ENCODE measurements around the gene ARHGAP42.

ARHGAP42 gene

DNA sequence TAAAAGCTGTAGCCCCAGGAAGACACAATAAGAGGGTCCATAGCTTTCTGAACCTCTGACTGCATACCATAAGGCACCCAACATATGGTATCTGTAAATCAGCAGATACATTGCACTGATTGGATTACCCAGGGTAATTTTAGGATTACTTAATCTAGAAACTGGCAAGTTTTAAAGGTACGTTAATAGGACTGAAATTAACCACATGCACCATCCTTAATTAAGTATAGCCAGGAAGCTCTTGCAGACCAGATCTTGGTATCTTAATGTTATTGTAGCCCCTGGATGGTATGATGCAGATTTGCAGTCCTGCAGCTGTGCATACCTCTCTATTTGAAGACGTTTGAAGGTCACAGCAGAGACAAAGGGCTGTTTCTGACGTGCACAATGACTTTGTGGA, 72.8 kb downstream of the ARHGAP42 start:
- Histone ChIP-seq H3K9me2 (ENCODE audit: low read depth, low read length) (no peaks in the 10 kb centered on the region), H3K4me2 (ENCODE audit: low read length) (no peak overlapping the region), H3K36me3 (ENCODE audit: insufficient read depth, low read length) (no peaks in the 10 kb centered on the region), H3K4me3 (ENCODE audit: low read depth, low read length, poor library complexity, severe bottlenecking) (no peak overlapping the region), H3K27ac (ENCODE audit: low read depth, low read length, poor library complexity, severe bottlenecking) (no peak overlapping the region), H3K4me1 (ENCODE audit: insufficient read depth, low read length, severe bottlenecking) (no peaks in the 10 kb centered on the region), H3K27me3 (ENCODE audit: insufficient read depth, low read length) (no peaks in the 10 kb centered on the region), H3K79me2 (ENCODE audit: insufficient read depth, low read length) (no peaks in the 10 kb centered on the region), H3K9me3 (ENCODE audit: low read length) (no peaks in the 10 kb centered on the region), H3F3A (ENCODE audit: insufficient read depth, low read length) (no peaks in the 10 kb centered on the region), H2AFZ (ENCODE audit: low read length) (no peak overlapping the region), H4K20me1 (ENCODE audit: insufficient read depth, low read length) (0 out of 2 replicates have a peak, but pooled peaks cover 2% of the 10 kb centered on the region), H3K9ac (ENCODE audit: low read length) (no peak overlapping the region)
- TF ChIP-seq, protein P1, sequence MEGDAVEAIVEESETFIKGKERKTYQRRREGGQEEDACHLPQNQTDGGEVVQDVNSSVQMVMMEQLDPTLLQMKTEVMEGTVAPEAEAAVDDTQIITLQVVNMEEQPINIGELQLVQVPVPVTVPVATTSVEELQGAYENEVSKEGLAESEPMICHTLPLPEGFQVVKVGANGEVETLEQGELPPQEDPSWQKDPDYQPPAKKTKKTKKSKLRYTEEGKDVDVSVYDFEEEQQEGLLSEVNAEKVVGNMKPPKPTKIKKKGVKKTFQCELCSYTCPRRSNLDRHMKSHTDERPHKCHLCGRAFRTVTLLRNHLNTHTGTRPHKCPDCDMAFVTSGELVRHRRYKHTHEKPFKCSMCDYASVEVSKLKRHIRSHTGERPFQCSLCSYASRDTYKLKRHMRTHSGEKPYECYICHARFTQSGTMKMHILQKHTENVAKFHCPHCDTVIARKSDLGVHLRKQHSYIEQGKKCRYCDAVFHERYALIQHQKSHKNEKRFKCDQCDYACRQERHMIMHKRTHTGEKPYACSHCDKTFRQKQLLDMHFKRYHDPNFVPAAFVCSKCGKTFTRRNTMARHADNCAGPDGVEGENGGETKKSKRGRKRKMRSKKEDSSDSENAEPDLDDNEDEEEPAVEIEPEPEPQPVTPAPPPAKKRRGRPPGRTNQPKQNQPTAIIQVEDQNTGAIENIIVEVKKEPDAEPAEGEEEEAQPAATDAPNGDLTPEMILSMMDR (IDR thresholded peaks at IDR 0.05; ENCODE audit: low read length) = no peak
- no peak for TF ChIP-seq EZH2 (IDR thresholded peaks at IDR 0.05; ENCODE audit: borderline replicate concordance, low read length)

DNA sequence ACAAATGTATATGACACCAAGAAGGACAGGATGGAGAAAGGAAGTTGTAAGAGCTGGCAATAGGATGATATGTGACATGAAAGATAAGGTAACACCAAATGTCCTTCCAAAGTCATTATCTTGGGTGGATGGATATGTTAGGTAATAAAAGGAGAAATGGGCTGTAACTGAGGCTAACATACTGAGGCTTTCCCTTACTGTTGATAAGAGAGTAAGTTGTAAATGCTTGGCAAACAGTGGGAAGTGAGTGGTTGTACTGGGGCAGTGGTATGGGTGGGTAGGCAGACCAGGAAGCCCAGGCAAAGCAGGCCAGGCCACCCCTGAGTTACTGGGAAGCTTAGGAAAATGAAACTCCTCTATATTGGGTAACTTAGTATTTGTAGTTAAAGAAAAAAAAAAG, 73.7 kb downstream of the ARHGAP42 start:
- H3K79me2 ChIP-seq (ENCODE audit: insufficient read depth, low read length) = no peaks in the 10 kb centered on the region
- H3K9me3 ChIP-seq (ENCODE audit: low read length) = no peaks in the 10 kb centered on the region

DNA sequence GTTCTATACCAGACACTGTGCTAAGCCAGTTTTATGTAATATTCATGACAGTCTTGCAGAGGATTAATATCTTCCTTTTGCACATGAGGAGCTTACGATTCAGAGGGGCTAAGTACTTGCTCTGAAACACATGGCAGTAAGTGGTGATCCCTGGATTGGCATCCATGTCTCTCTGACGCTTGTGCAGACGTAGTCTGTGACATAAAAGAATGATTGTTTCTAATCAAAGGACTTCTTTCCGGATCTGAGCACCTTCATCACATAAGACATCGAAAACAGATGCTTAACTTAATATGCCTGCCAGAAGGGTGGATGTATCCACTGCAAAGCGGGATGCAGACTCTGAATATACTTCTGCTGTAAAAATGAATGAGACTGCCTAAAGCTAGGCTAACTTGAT, 74.8 kb downstream of the ARHGAP42 start:
- Histone ChIP-seq H3K27me3 (ENCODE audit: insufficient read depth, low read length) (no peaks in the 10 kb centered on the region), H3F3A (ENCODE audit: insufficient read depth, low read length) (no peaks in the 10 kb centered on the region), H4K20me1 (ENCODE audit: insufficient read depth, low read length) (no peaks in the 10 kb centered on the region)

More for the DNA sequence above, 73.7 kb downstream of the ARHGAP42 start:
- Histone ChIP-seq H3K9ac (ENCODE audit: low read length) (no peak overlapping the region), H4K20me1 (ENCODE audit: insufficient read depth, low read length) (no peaks in the 10 kb centered on the region), H3F3A (ENCODE audit: insufficient read depth, low read length) (no peaks in the 10 kb centered on the region), H3K27ac (ENCODE audit: low read depth, low read length, poor library complexity, severe bottlenecking) (no peak overlapping the region), H3K36me3 (ENCODE audit: insufficient read depth, low read length) (no peaks in the 10 kb centered on the region), H3K4me1 (ENCODE audit: insufficient read depth, low read length, severe bottlenecking) (no peaks in the 10 kb centered on the region), H3K4me2 (ENCODE audit: low read length) (no peak overlapping the region), H3K9me2 (ENCODE audit: low read depth, low read length) (no peaks in the 10 kb centered on the region), H3K27me3 (ENCODE audit: insufficient read depth, low read length) (no peaks in the 10 kb centered on the region), H3K4me3 (ENCODE audit: low read depth, low read length, poor library complexity, severe bottlenecking) (no peak overlapping the region), H2AFZ (ENCODE audit: low read length) (no peak overlapping the region)
- TF ChIP-seq, protein P1 (IDR thresholded peaks at IDR 0.05; ENCODE audit: low read length) = no peak
- no peak for TF ChIP-seq EZH2 (IDR thresholded peaks at IDR 0.05; ENCODE audit: borderline replicate concordance, low read length)

More for the DNA sequence above, 74.8 kb downstream of the ARHGAP42 start:
- no peaks in the 10 kb centered on the region for H3K9me2 ChIP-seq (ENCODE audit: low read depth, low read length)
- no peaks in the 10 kb centered on the region for H3K36me3 ChIP-seq (ENCODE audit: insufficient read depth, low read length)
- H3K4me3 ChIP-seq (ENCODE audit: low read depth, low read length, poor library complexity, severe bottlenecking) = no peak overlapping the region
- H3K4me2 ChIP-seq (ENCODE audit: low read length) = no peak overlapping the region
- no peak overlapping the region for H2AFZ ChIP-seq (ENCODE audit: low read length)
- TF ChIP-seq EZH2 (IDR thresholded peaks at IDR 0.05; ENCODE audit: borderline replicate concordance, low read length) = no peak
- TF ChIP-seq, protein P1 (IDR thresholded peaks at IDR 0.05; ENCODE audit: low read length) = no peak
- H3K9ac ChIP-seq (ENCODE audit: low read length) = no peak overlapping the region
- H3K79me2 ChIP-seq (ENCODE audit: insufficient read depth, low read length) = no peaks in the 10 kb centered on the region
- H3K4me1 ChIP-seq (ENCODE audit: insufficient read depth, low read length, severe bottlenecking) = no peaks in the 10 kb centered on the region
- H3K9me3 ChIP-seq (ENCODE audit: low read length) = no peaks in the 10 kb centered on the region
- no peak overlapping the region for H3K27ac ChIP-seq (ENCODE audit: low read depth, low read length, poor library complexity, severe bottlenecking)

Measured in OCI-LY1 (cell line).